HG03460 (cell line): ENCODE results near the gene KRT83.

Experiments used
- ATAC-seq: cut with Tn5 transposase; IDR thresholded peaks from one replicate; pipeline ENCODE4 v1.9.1; 2021; ENCODE audit not compliant: unreplicated experiment

KRT83 gene

DNA sequence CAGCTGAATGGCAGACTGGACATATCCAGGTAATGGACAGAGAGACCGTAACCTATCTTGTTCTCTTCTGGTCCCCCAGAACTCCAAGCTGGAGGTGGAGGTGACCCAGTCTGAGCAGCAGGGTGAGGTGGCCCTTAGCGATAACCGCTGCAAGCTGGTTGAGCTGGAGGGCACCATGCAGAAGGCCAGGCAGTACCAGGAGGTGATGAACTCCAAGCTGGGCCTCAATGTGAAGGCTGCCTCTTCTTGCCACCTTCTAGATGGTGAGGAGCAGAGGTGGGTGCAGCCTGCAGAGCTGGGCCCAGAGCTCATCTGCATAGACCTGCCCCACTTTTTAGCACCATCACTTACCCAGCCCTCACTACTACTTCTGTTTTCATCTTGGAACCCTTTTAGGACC lies 53.9 kb downstream of the KRT83 start:
- no peak for ATAC-seq

DNA sequence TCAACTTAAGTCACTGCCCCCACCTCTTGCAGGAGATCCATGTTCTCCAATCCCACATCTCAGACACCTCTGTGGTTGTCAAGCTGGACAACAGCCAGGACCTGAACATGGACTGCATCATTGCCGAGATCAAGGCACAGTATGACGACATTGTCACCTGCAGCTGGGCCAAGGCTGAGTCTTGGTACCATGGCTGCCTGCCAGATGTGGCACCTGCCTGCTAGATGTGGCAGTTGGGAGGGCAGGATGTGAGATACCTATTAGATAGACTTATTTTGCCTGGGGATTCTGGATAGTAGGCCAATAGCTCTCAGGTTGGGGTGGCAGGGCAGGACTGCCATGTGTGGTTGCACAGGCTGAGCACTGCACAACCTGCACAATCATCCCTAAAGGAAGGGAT lies 54.7 kb downstream of the KRT83 start:
- no peak for ATAC-seq

DNA sequence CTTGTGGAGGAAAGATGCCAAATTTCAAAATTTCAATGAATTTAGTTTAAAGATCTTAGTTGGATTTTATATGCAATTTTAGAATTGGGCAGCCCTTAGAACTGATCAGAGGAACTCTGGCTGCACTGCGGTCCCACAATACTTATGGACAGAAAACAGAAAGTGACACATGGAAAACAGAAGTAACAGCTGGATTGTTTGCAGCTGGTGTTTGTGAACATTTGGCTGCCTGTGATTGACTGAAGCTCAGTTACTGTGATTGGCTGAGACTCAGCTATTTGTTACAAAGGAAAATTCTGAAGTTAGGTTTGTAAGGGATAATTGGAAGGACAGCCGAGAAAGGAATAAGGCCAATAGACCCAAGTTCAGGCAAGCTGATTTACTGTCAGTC lies 56.8 kb downstream of the KRT83 start:
- no peak for ATAC-seq
